Naive thymus-derived CD4-positive, alpha-beta T cell (primary cell): ENCODE results near the gene HOXA10. TPM values are rescaled to one million over a fixed set of nuclear protein-coding genes. Genes with fewer than 3 reads are reported as not detected.

Source experiments
- ATAC-seq: fragments of 150-1000 bp; cut with Tn5 transposase; 2 replicates; pipeline ENCODE4 v1.10.0; 2021; ENCODE audit warnings: mild to moderate bottlenecking, moderate library complexity
- CTCF ChIA-PET: fragments of 350-600 bp; sonication (Branson Sonifier 250); formaldehyde crosslinking; loops from one replicate; lab custom pipeline; 2021; ENCODE audit warnings: antibody characterized with exemption; lab: Charles Lee
- POLR2A ChIA-PET: fragments of 350-600 bp; sonication (Branson Sonifier 250); formaldehyde crosslinking; loops from one replicate; lab custom pipeline; 2021; ENCODE audit warnings: antibody characterized with exemption, inconsistent platforms; lab: Charles Lee
- DNase-seq, 9 donors: peaks; one replicate each; pipeline versions ENCODE4 v3.0.0 to v3.0.0-alpha.2; 2020 to 2022; ENCODE audit warnings: mixed read lengths in 1 of 9
- H3K27ac ChIP-seq: one replicate; pipeline ENCODE4 v1.7.0; 2013; ENCODE audit warnings: mild to moderate bottlenecking, low read depth, low read length, moderate library complexity
- H3K27me3 ChIP-seq, 2 donors: one replicate each; pipeline ENCODE4 v1.7.0; 2013; ENCODE audit warnings: low read length in 2 of 2, mild to moderate bottlenecking in 2 of 2, moderate library complexity in 2 of 2; ENCODE audit not compliant: control insufficient read depth in 2 of 2, insufficient read depth in 2 of 2
- H3K36me3 ChIP-seq, 3 experiments: 1 replicate in 2 of 3; 2 replicates in 1 of 3; pipeline ENCODE4 v1.7.0; 2013; ENCODE audit warnings: low read length in 3 of 3, mild to moderate bottlenecking in 3 of 3, moderate library complexity in 1 of 3; ENCODE audit not compliant: insufficient read depth in 3 of 3, control insufficient read depth in 2 of 3
- H3K4me1 ChIP-seq, 2 donors: one replicate each; pipeline ENCODE4 v1.7.0; 2013; ENCODE audit warnings: low read length in 2 of 2, mild to moderate bottlenecking in 2 of 2, moderate library complexity in 1 of 2; ENCODE audit not compliant: control insufficient read depth in 2 of 2, insufficient read depth in 2 of 2
- H3K4me3 ChIP-seq: 2 replicates; pipeline ENCODE4 v1.7.0; 2013; ENCODE audit warnings: mild to moderate bottlenecking, low read length
- H3K9me3 ChIP-seq, 3 experiments: 1 replicate in 2 of 3; 2 replicates in 1 of 3; pipeline ENCODE4 v1.7.0; 2013; ENCODE audit warnings: low read length in 3 of 3; ENCODE audit not compliant: control insufficient read depth in 2 of 3
- H3K27ac Mint-ChIP-seq, 9 donors: one replicate each; pipeline ENCODE4 v1.8.0; 2020 to 2022; ENCODE audit warnings: mixed read lengths in 9 of 9, mild to moderate bottlenecking in 8 of 9, moderate library complexity in 5 of 9, inconsistent platforms in 2 of 9
- H3K27me3 Mint-ChIP-seq, 5 donors: one replicate each; pipeline ENCODE4 v1.8.0; 2021 to 2022; ENCODE audit warnings: mixed read lengths in 5 of 5, mild to moderate bottlenecking in 1 of 5
- H3K36me3 Mint-ChIP-seq, 5 donors: one replicate each; pipeline ENCODE4 v1.8.0; 2020 to 2022; ENCODE audit warnings: mixed read lengths in 5 of 5, mild to moderate bottlenecking in 3 of 5, inconsistent platforms in 1 of 5
- H3K4me1 Mint-ChIP-seq, 7 donors: one replicate each; pipeline ENCODE4 v1.8.0; 2020 to 2022; ENCODE audit warnings: mixed read lengths in 7 of 7, mild to moderate bottlenecking in 3 of 7, inconsistent platforms in 1 of 7
- H3K4me3 Mint-ChIP-seq, 10 donors: one replicate each; pipeline ENCODE4 v1.8.0; 2020 to 2022; ENCODE audit warnings: mild to moderate bottlenecking in 10 of 10, mixed read lengths in 10 of 10, moderate library complexity in 6 of 10, inconsistent platforms in 2 of 10
- H3K9me3 Mint-ChIP-seq, 11 donors: one replicate each; pipeline ENCODE4 v1.8.0; 2020 to 2022; ENCODE audit warnings: mixed read lengths in 11 of 11, mild to moderate bottlenecking in 4 of 11, inconsistent platforms in 1 of 11, moderate library complexity in 1 of 11
- intact Hi-C, 2 donors: fragments of 100-400 bp; cut with micrococcal nuclease; formaldehyde crosslinking; loops; one replicate each; pipeline ENCODE4 v1.15.1; 2023
- polyA plus RNA-seq, 2 donors: library from polyadenylated mRNA; unstranded; fragments of 300-500 nt; fragmentation: Illumina TruSeq; gene quantifications; one replicate each; pipeline ENCODE4 v1.2.3, GENCODE V29; 2021
- total RNA-seq, 6 experiments: library from RNA in 5 of 6; stranded (reverse) in 5 of 6; gene quantifications; 1 replicate in 5 of 6; 2 replicates in 1 of 6; pipeline ENCODE4 v1.2.3 and lab custom pipeline; 2021 to 2026

Gene HOXA10
- total and polyA plus RNA-seq, 7 experiments from 2014 or later = 0.66 TPM; not detected in 6

GRCh38 chr7:27198138-27198841 lies 24.2 kb upstream of the HOXA10 start:
- intact Hi-C loops = loop anchor here (5.0 to 10.0 kb wide), 5 partner anchors 36 to 1757 kb away; partner anchors contain the start of gene TRIL (in 1 of the 2)
- peaks cover 84 to 88% (median 86%) of the 10 kb centered on the region in 5 donors for H3K27me3 Mint-ChIP-seq
- peak overlapping the region in 5 of 9 donors; percentile 17 to 71 (median 50) for H3K27ac Mint-ChIP-seq
- POLR2A ChIA-PET = interaction anchor here (1.3 kb wide), 1 partner anchor 24 kb away, joined by 4 read pairs; the partner anchor contains the start of gene HOXA10
- Histone ChIP-seq H3K4me1 (peaks cover 15 to 20% of the 10 kb centered on the region in 2 donors), H3K9me3 (no peaks in the 10 kb centered on the region), H3K4me3 (no peak overlapping the region), H3K36me3 (no peaks in the 10 kb centered on the region), H3K27me3 (peaks cover 35 to 69% of the 10 kb centered on the region in 2 donors), H3K27ac (no peak overlapping the region)
- ATAC-seq (no peak), DNase-seq (no peak)
- H3K9me3 Mint-ChIP-seq = peaks cover 0 to 12% (median 0%) of the 10 kb centered on the region in 11 donors
- peaks cover 9 to 47% (median 41%) of the 10 kb centered on the region in 7 donors for H3K4me1 Mint-ChIP-seq
- CTCF ChIA-PET = interaction anchor here (0.7 to 1.7 kb wide), 5 partner anchors 10 to 823 kb away, joined by 3 to 6 read pairs (median 3); no protein-coding TSS in a partner anchor
- H3K4me3 Mint-ChIP-seq = peak overlapping the region in 9 of 10 donors; percentile 14 to 78 (median 68)
- H3K36me3 Mint-ChIP-seq = peaks cover 0 to 5% (median 0%) of the 10 kb centered on the region in 5 donors

GRCh38 chr7:27197137-27198042 lies 23.3 kb upstream of the HOXA10 start:
- Mint-ChIP-seq H3K27ac (peak overlapping the region in 2 of 9 donors; percentile 3 to 71), H3K9me3 (peaks cover 0 to 12% (median 0%) of the 10 kb centered on the region in 11 donors), H3K4me1 (peaks cover 9 to 51% (median 43%) of the 10 kb centered on the region in 7 donors), H3K4me3 (peak overlapping the region in 3 of 10 donors; percentile 44 to 69 (median 68)), H3K36me3 (peaks cover 0 to 5% (median 0%) of the 10 kb centered on the region in 5 donors), H3K27me3 (peaks cover 80 to 86% (median 81%) of the 10 kb centered on the region in 5 donors)
- CTCF ChIA-PET = interaction anchor here (0.7 to 1.7 kb wide), 2 partner anchors 37 to 824 kb away, joined by 3 to 6 read pairs; no protein-coding TSS in a partner anchor
- Histone ChIP-seq H3K4me3 (no peak overlapping the region), H3K27me3 (peaks cover 40 to 70% of the 10 kb centered on the region in 2 donors), H3K4me1 (peaks cover 20 to 25% of the 10 kb centered on the region in 2 donors), H3K36me3 (no peaks in the 10 kb centered on the region), H3K27ac (no peak overlapping the region), H3K9me3 (no peaks in the 10 kb centered on the region)
- DNase-seq = no peak
- POLR2A ChIA-PET = no interaction called here
- no peak for ATAC-seq
- intact Hi-C loops = loop anchor here (2.0 to 10.0 kb wide), 6 partner anchors 35 to 1757 kb away; partner anchors contain the start of gene TRIL (in 1 of the 2)

GRCh38 chr7:27196287-27196767 lies 22.2 kb upstream of the HOXA10 start:
- peaks cover 9 to 47% (median 36%) of the 10 kb centered on the region in 7 donors for H3K4me1 Mint-ChIP-seq
- DNase-seq (peak; percentile 62 to 82 (median 72)), ATAC-seq (peak; percentile 55)
- no peak overlapping the region for H3K4me3 Mint-ChIP-seq
- Histone ChIP-seq H3K4me1 (peaks cover 19 to 34% of the 10 kb centered on the region in 2 donors), H3K9me3 (no peaks in the 10 kb centered on the region), H3K27ac (no peak overlapping the region), H3K4me3 (no peak overlapping the region), H3K27me3 (peaks cover 37 to 69% of the 10 kb centered on the region in 2 donors), H3K36me3 (no peaks in the 10 kb centered on the region)
- peaks cover 78 to 85% (median 80%) of the 10 kb centered on the region in 5 donors for H3K27me3 Mint-ChIP-seq
- H3K27ac Mint-ChIP-seq = peak overlapping the region in 2 of 9 donors; percentile 69
- H3K36me3 Mint-ChIP-seq = peaks cover 0 to 5% (median 0%) of the 10 kb centered on the region in 5 donors
- peaks cover 0 to 12% (median 0%) of the 10 kb centered on the region in 11 donors for H3K9me3 Mint-ChIP-seq
- ChIA-PET CTCF (interaction anchor here (0.6 to 2.4 kb wide), 19 partner anchors 9 to 901 kb away, joined by 3 to 17 read pairs (median 4); no protein-coding TSS in a partner anchor), POLR2A (interaction anchor here (0.7 kb wide), 1 partner anchor 723 kb away, joined by 3 read pairs; no protein-coding TSS in a partner anchor)
- intact Hi-C loops = loop anchor here (1.0 to 10.0 kb wide), 15 partner anchors 34 to 1758 kb away; partner anchors contain the start of gene TRIL (in 1 of the 2)

DNA sequence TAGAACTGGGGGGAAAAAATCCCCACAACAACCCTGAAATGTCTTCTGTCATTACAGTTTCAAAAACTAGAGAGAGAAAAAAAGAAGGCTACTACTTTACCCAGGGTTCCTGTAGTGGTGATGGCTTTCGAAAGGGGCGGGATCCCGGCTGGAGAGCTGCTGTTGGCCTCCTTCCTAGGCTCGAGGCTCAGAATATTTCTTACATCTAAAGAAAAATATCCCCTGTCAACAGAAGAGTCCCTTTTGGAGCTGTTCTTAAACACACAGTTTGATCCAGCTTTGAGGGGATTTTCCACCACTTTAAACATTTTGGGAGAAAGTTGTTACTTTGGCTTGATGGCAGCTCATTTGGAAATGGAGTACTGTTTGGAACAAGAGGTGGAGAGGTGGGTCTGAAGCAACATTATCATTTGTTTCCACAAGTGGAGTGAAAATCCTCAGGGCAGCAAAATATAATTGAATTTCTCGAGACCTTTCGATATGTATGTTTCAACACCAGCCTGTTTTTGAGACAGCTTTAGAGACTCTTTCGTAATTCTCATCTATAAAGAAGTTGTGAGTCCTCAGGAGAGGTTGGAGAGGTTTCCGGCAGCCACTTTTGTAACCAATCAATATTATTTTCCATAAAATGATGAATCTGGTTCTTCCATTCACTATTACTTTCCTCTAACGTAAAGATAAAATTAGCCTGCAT lies 20.7 kb upstream of the HOXA10 start:
- H3K27me3 ChIP-seq = peaks cover 28 to 70% of the 10 kb centered on the region in 2 donors
- peaks cover 0 to 12% (median 0%) of the 10 kb centered on the region in 11 donors for H3K9me3 Mint-ChIP-seq
- peaks cover 82 to 88% (median 85%) of the 10 kb centered on the region in 5 donors for H3K27me3 Mint-ChIP-seq
- no peak for DNase-seq
- no peaks in the 10 kb centered on the region for H3K9me3 ChIP-seq
- no peak overlapping the region for H3K27ac Mint-ChIP-seq
- H3K27ac ChIP-seq = no peak overlapping the region
- H3K4me1 Mint-ChIP-seq = peaks cover 6 to 40% (median 28%) of the 10 kb centered on the region in 7 donors
- peak overlapping the region in 2 of 10 donors; percentile 5 to 51 for H3K4me3 Mint-ChIP-seq
- H3K36me3 Mint-ChIP-seq = peaks cover 0 to 2% (median 0%) of the 10 kb centered on the region in 5 donors
- no peaks in the 10 kb centered on the region for H3K36me3 ChIP-seq
- no peak overlapping the region for H3K4me3 ChIP-seq
- ChIA-PET POLR2A (no interaction called here), CTCF (interaction anchor here (0.5 to 2.4 kb wide), 12 partner anchors 11 to 885 kb away, joined by 3 to 17 read pairs (median 8); no protein-coding TSS in a partner anchor)
- ATAC-seq = no peak
- peaks cover 9 to 23% of the 10 kb centered on the region in 2 donors for H3K4me1 ChIP-seq
- intact Hi-C loops = loop anchor here (5.0 to 10.0 kb wide), 5 partner anchors 33 to 1760 kb away; partner anchors contain the start of gene TRIL (in 1 of the 2)

GRCh38 chr7:27194002-27194352 lies 19.9 kb upstream of the HOXA10 start:
- Histone ChIP-seq H3K36me3 (no peaks in the 10 kb centered on the region), H3K27me3 (peaks cover 28 to 77% of the 10 kb centered on the region in 2 donors), H3K27ac (no peak overlapping the region), H3K4me1 (peaks cover 13 to 25% of the 10 kb centered on the region in 2 donors), H3K9me3 (no peaks in the 10 kb centered on the region), H3K4me3 (no peak overlapping the region)
- ChIA-PET CTCF (interaction anchor here (0.5 to 1.8 kb wide), 2 partner anchors 15 to 589 kb away, joined by 3 to 4 read pairs; no protein-coding TSS in a partner anchor), POLR2A (no interaction called here)
- H3K4me3 Mint-ChIP-seq = peak overlapping the region in 7 of 10 donors; percentile 11 to 84 (median 68)
- DNase-seq = no peak
- ATAC-seq = no peak
- H3K9me3 Mint-ChIP-seq = peaks cover 0 to 12% (median 0%) of the 10 kb centered on the region in 11 donors
- peak overlapping the region in 2 of 9 donors; percentile 31 to 66 for H3K27ac Mint-ChIP-seq
- peaks cover 0 to 4% (median 0%) of the 10 kb centered on the region in 5 donors for H3K36me3 Mint-ChIP-seq
- intact Hi-C loops = loop anchor here (10.0 kb wide), 4 partner anchors 981 to 1761 kb away; partner anchors contain the start of gene TRIL (in 1 of the 2)
- peaks cover 14 to 48% (median 33%) of the 10 kb centered on the region in 7 donors for H3K4me1 Mint-ChIP-seq
- peaks cover 87 to 93% (median 92%) of the 10 kb centered on the region in 5 donors for H3K27me3 Mint-ChIP-seq
